ENCODE results near the gene NGEF. TPM values are rescaled to one million over a fixed set of nuclear protein-coding genes. Genes with fewer than 3 reads are reported as not detected.

NGEF gene
- total and polyA plus RNA-seq, 10 of the 15 experiments (the other 5 are each of a cell fraction or from before 2014, with no cell fraction given): 0.12 TPM; not detected in 9

- ChIA-PET CTCF (interaction anchor here (0.9 to 1.0 kb wide), 2 partner anchors 8 to 17 kb away, joined by 3 read pairs; no protein-coding TSS in a partner anchor), RAD21 (ENCODE audit: unreplicated experiment) (no interaction called here), POLR2A (interaction anchor here (0.6 kb wide), 1 partner anchor 1857 kb away, joined by 5 read pairs; no protein-coding TSS in a partner anchor), SMC1A (ENCODE audit: uncharacterized antibody, unreplicated experiment) (no interaction called here)
- no peak overlapping the region for H3K27ac ChIP-seq (ENCODE audit: control insufficient read depth, insufficient read depth)
- intact Hi-C loops (cut with micrococcal nuclease; ENCODE audit: unreplicated experiment) (no loop called here), in situ Hi-C loops (cut with MboI) (no loop called here)
- ATAC-seq: no peak
- 44% methylated on average over 2 of the region's 2 CpGs for WGBS (ENCODE audit: insufficient coverage, insufficient replicate concordance, low lambda C conversion rate, missing lambda C conversion rate)
- no peak overlapping the region for H2AFZ ChIP-seq (ENCODE audit: control insufficient read depth, low read depth, low read length)
- DNase-seq (ENCODE audit: low read depth, low spot score): no peak
- no peaks in the 10 kb centered on the region for H3K79me2 ChIP-seq (ENCODE audit: control insufficient read depth, insufficient read depth, low read length)
- H3K4me1 ChIP-seq (ENCODE audit: control insufficient read depth, insufficient read depth, low read length): no peaks in the 10 kb centered on the region
- no peaks in the 10 kb centered on the region for H4K20me1 ChIP-seq (ENCODE audit: control insufficient read depth, insufficient read depth)
- H3K9me3 ChIP-seq (replicated peaks; ENCODE audit: control insufficient read depth, insufficient read depth, low read length): peaks cover 1% of the 10 kb centered on the region; the same call in 1 of the 3 replicates
- no TSS peak for BruUV-seq (replicated peaks)
- H3K9ac ChIP-seq (ENCODE audit: control insufficient read depth, insufficient read depth, low read length): no peak overlapping the region
- H3K27me3 ChIP-seq (replicated peaks in 1 of 2; ENCODE audit: control insufficient read depth in 2 of 2, insufficient read depth in 2 of 2, low read length in 1 of 2): no peaks in the 10 kb centered on the region; a peak in 2 of 4 replicates
- H3K36me3 ChIP-seq (ENCODE audit: control insufficient read depth in 2 of 2, insufficient read depth in 2 of 2, low read length in 1 of 2): no peaks in the 10 kb centered on the region
- no peak for FAIRE-seq
- TF ChIP-seq TARDBP (IDR thresholded peaks at IDR 0.05; ENCODE audit: borderline replicate concordance) (no peak), SMAD5 (IDR thresholded peaks at IDR 0.05; ENCODE audit: low read depth) (no peak), TCF7 (IDR thresholded peaks at IDR 0.05; ENCODE audit: borderline replicate concordance) (no peak), ZNF217 (IDR thresholded peaks at IDR 0.05) (no peak), IRF4 (IDR thresholded peaks at IDR 0.05; ENCODE audit: low read depth, low read length) (no peak), MTA3 (IDR thresholded peaks at IDR 0.05; ENCODE audit: borderline replicate concordance, low read length) (no peak), SIN3A (IDR thresholded peaks at IDR 0.05; ENCODE audit: low read depth, low read length) (no peak)
- no peak overlapping the region for H3K4me3 ChIP-seq
- H3K4me2 ChIP-seq (ENCODE audit: control insufficient read depth, insufficient read depth): no peak overlapping the region
Observed at GRCh38 chr2:233037078-233037477, 24.0 kb upstream of the NGEF start.

- SMC1A ChIA-PET (ENCODE audit: uncharacterized antibody, unreplicated experiment): no interaction called here
- no peak for FAIRE-seq
- ATAC-seq: no peak
- Histone ChIP-seq H4K20me1 (ENCODE audit: control insufficient read depth, insufficient read depth) (no peaks in the 10 kb centered on the region), H3K4me2 (ENCODE audit: control insufficient read depth, insufficient read depth) (no peak overlapping the region), H3K79me2 (ENCODE audit: control insufficient read depth, insufficient read depth, low read length) (no peaks in the 10 kb centered on the region), H3K9me3 (replicated peaks; ENCODE audit: control insufficient read depth, insufficient read depth, low read length) (peaks cover 1% of the 10 kb centered on the region; the same call in 1 of the 3 replicates), H2AFZ (ENCODE audit: control insufficient read depth, low read depth, low read length) (no peak overlapping the region), H3K4me3 (no peak overlapping the region), H3K9ac (ENCODE audit: control insufficient read depth, insufficient read depth, low read length) (no peak overlapping the region), H3K27ac (ENCODE audit: control insufficient read depth, insufficient read depth) (no peak overlapping the region), H3K4me1 (ENCODE audit: control insufficient read depth, insufficient read depth, low read length) (no peaks in the 10 kb centered on the region), H3K27me3 (replicated peaks in 1 of 2; ENCODE audit: control insufficient read depth in 2 of 2, insufficient read depth in 2 of 2, low read length in 1 of 2) (no peaks in the 10 kb centered on the region; a peak in 1 of 4 replicates), H3K36me3 (ENCODE audit: control insufficient read depth in 2 of 2, insufficient read depth in 2 of 2, low read length in 1 of 2) (no peaks in the 10 kb centered on the region)
- no TSS peak for BruUV-seq (replicated peaks)
- RAD21 ChIA-PET (ENCODE audit: unreplicated experiment): no interaction called here
- POLR2A ChIA-PET: no interaction called here
- DNase-seq (ENCODE audit: low read depth, low spot score): no peak
- WGBS (ENCODE audit: insufficient coverage, insufficient replicate concordance, low lambda C conversion rate, missing lambda C conversion rate): 58% methylated on average over 12 of the region's 12 CpGs
- CTCF ChIA-PET: no interaction called here
- in situ Hi-C loops (cut with MboI) (no loop called here), intact Hi-C loops (cut with micrococcal nuclease; ENCODE audit: unreplicated experiment) (no loop called here)
- no peak for TF ChIP-seq NFYB (IDR thresholded peaks at IDR 0.05; ENCODE audit: insufficient read depth, low read depth, low read length)
- no peak for TF ChIP-seq NR2F1 (conservative IDR thresholded peaks at IDR 0.05)
- no peak for TF ChIP-seq EGR1 (IDR thresholded peaks at IDR 0.05; ENCODE audit: borderline replicate concordance in 1 of 2, low read depth in 2 of 2, low read length in 2 of 2)
- TF ChIP-seq POLR2A (IDR thresholded peaks at IDR 0.05; ENCODE audit: low read depth, low read length): no peak
- TF ChIP-seq DPF2 (IDR thresholded peaks at IDR 0.05): no peak
- TF ChIP-seq FOXM1 (IDR thresholded peaks at IDR 0.05; ENCODE audit: low read depth, low read length): no peak
- no peak for TF ChIP-seq HDAC2 (IDR thresholded peaks at IDR 0.05)
- TF ChIP-seq BCL11A (IDR thresholded peaks at IDR 0.05; ENCODE audit: low read depth, low read length): no peak
- TF ChIP-seq CTCF (IDR thresholded peaks at IDR 0.05 in 2 of 3, conservative IDR thresholded peaks at IDR 0.05 in 1 of 3; ENCODE audit: control insufficient read depth in 2 of 3, extremely low read depth in 1 of 3, insufficient read depth in 1 of 3, low read depth in 3 of 3, low read length in 3 of 3): no peak
- no peak for TF ChIP-seq NFYA (IDR thresholded peaks at IDR 0.05; ENCODE audit: borderline replicate concordance, low read depth, low read length)
- no peak for TF ChIP-seq CHD4 (IDR thresholded peaks at IDR 0.05)
- no peak for TF ChIP-seq CHD2 (IDR thresholded peaks at IDR 0.05; ENCODE audit: borderline replicate concordance, low read depth, low read length)
- TF ChIP-seq SMAD1 (IDR thresholded peaks at IDR 0.05; ENCODE audit: low read depth, partially characterized antibody): no peak
Observed at GRCh38 chr2:233036162-233036838, 23.2 kb upstream of the NGEF start.
